GM21381 (cell line): ENCODE results near the gene TGFBR1.

Experiments
- ATAC-seq: cut with Tn5 transposase; IDR thresholded peaks from one replicate; pipeline ENCODE4 v1.9.1; 2021; ENCODE audit warnings: mild to moderate bottlenecking, moderate library complexity; ENCODE audit not compliant: unreplicated experiment

Gene TGFBR1

GRCh38 chr9:99104459-99105151 is at the start of gene TGFBR1:
TGFBR1 (plus strand) TSS chr9:99105113; CDS start chr9:99105206, 93 bp downstream.
- peak; percentile 90 for ATAC-seq

- no peak for ATAC-seq
Observed at GRCh38 chr9:99055384-99055783, 49.5 kb upstream of the TGFBR1 start.

GRCh38 chr9:99056186-99056585 is 48.7 kb upstream of the TGFBR1 start:
- ATAC-seq = no peak

- ATAC-seq = no peak
Observed at GRCh38 chr9:99056886-99057664, 47.8 kb upstream of the TGFBR1 start.

DNA sequence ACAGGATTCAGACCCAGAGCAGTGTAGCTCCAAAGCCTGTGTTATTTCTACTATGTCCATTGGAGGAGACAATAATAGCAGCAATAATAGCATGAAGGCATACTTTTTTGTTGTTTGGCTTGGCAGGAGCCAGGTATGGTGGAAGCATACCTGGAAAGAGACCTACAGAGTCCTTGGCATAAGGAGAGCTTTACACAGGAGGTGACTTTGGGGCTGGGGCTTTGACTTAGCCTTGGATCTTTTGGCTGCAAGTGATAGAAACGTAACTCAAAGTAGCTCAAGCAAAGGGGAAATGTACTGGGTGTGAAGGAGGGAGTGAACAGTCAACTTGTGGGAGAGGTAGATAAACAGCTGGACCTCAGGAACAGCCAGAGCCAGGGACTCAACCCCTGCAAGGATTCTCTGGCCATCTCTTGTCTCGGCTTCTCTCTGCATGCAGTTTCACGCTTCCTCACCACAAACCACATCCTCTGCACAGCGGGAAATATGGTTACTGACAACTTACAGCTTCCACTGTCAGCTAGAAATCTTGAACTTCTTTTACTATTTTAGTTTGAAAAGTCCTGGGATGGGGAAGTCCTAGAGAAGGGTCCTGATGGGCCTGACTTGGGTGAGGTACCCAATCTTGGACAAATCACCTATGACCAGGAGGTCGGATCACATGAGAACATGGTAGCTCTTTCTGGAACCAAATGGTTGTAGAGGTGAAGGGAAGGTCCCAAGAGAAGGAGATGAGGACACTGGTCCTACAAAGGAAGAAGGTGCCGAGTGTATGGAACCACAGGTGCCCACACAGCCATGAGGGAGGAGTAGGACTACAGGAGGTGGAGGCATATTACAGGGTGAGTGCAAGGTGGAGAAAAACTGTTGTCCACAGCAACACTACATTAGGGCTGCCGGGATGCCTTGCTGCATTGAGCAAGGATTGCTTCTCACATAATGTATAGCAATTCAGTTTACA is 47.0 kb upstream of the TGFBR1 start:
- peak; percentile 86 for ATAC-seq

GRCh38 chr9:99058964-99059921 is 45.7 kb upstream of the TGFBR1 start:
- peak; percentile 60 for ATAC-seq

GRCh38 chr9:99060621-99061020 is 44.3 kb upstream of the TGFBR1 start:
- ATAC-seq = no peak

- ATAC-seq = no peak
Observed at GRCh38 chr9:99062549-99062948, 42.4 kb upstream of the TGFBR1 start.

DNA sequence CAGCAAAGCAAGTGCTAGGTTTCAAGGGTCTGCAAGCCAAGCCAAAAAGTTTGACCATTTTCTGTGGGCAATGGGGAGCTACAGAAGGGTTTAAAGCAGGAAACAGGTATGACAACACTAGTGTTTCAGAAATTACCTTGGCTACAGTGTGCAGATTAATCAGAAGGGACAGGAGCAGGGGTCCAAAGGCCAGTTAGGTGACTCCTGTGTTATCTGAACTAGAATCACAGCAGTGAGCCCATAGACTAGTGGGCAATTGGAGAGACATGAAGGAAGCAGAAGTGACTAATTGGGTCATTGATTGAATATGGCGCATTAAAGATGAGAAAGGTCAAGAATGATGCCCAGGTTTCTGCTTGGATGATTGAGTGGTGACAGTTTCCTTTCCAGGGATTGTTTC is 41.4 kb upstream of the TGFBR1 start:
- ATAC-seq = no peak

GRCh38 chr9:99066571-99066970 is 38.3 kb upstream of the TGFBR1 start:
- no peak for ATAC-seq

DNA sequence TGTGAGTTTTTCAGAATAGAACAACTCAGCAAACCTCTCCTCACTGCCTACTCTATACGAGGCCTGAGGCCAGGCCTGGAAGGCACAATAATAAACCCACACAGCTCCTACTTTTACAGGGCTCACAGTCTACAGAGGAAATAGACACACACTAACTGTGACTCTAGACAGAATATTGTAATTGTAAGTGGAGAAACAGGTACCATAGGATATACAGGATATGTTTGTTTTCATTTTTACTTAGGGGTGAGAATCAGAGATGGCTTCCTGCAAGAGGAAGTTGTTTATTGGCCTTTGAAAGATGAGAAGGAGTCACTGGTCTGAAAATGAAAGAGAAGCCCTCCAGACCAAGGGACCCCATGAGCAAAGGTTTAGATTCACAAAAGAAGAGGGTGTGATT is 35.8 kb upstream of the TGFBR1 start:
- no peak for ATAC-seq

DNA sequence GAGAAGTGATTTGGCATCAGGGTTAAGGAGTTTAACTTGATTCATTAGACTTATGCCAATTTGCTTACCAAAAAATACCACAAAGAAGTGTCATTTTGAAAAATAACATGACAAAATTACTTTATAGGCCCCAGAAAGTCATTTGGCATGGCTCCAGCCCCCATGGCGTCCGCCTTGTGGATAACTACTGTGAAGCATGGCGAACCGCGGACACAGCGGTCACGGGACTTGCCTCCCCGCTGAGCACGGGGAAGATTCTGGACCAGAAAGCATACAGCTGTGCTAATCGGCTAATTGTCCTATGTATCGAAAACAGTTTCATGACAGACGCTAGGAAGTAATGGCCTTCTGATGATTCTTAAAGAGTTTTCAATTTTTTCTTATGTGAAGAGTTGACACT is 35.4 kb upstream of the TGFBR1 start:
- ATAC-seq = no peak

GRCh38 chr9:99070681-99071080 is 34.2 kb upstream of the TGFBR1 start:
- ATAC-seq = no peak

DNA sequence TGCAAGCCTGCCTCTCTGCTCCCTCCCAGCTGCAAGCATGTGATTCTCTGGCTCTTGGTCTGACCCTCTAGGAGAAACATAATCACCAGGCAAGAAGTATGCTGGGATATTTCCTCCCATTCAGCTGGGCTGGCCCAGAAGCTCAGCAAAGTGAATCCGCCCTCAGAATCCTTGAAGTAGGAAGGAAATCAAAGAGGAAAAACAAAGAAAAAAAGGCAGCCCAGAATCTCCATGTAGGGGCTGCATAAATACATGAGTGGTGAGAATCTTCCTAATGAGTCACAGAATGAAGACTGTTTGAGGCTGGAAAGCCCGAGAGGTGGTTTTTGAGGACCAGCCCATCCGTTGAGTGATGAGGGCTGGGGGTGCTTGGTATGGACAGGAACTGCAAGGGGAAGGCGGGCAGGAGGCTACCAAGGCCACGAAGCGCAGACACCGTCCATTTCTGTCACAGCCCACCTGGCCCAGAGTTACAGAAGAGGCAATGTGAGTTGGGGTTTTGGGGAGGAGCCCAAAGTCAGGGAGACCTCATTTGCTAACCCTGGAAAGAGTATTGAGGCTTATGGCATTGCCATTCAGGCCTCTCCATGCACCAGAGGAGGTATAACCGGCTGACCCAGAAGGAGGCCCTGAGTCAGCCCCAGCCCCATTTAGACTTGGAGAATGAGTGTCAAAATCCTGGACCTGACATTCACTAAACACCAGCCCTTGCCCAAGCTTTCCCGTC is 33.4 kb upstream of the TGFBR1 start:
- no peak for ATAC-seq

DNA sequence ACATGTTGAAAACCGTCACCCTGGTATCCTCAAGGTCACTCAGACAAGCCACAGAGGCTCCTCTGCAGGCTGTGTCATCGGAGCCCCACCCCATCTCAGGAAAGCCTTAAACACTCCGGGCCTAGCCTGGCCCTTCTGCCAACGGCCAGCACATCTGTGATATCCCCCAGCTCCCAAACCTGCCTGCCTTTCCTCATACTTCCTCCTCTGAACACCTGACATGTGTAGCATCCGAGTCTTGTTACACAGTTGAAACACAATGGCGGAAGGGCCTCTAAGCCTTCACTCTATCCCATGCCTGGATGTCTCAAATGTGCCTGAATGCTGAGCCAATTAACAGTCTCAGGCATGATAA is 32.9 kb upstream of the TGFBR1 start:
- ATAC-seq = no peak

DNA sequence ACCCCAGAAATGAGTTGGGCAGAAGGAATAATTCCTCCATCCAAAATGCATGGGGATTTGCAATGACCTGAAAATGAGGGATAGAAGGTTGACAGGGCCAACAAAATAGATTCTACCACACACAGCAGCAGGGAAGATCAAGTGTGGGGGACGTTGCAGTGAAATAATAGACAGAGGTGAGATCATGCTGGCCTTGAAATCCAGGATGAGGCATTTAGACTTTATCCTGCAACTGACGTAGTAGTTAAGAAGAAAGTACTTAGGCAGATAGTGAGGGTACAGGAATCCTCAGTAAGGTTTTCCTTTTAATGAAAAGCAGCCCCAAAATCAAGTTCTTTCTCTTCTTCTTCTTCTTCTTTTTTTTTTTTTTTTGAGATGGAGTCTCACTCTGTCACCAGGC is 31.6 kb upstream of the TGFBR1 start:
- no peak for ATAC-seq

- no peak for ATAC-seq
Observed at GRCh38 chr9:99073985-99074901, 30.7 kb upstream of the TGFBR1 start.

DNA sequence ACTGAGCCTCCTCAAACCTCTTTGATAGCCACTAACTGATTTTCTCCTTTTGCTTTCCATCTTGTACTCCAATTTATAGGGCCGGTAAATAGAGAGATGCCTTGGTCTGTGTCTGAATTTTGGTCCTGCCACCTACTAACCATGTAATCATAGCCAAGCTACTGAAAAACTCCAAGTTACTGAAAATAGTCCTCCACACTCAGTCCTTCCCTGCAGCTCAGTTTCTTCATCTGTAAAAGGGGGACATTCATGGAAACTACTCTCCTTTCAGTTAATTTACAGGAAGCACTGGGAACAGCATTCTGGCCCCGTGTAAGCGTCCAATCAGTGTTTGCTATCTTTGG is 30.0 kb upstream of the TGFBR1 start:
- no peak for ATAC-seq
